ENCODE results near the gene CMTM5.

The CMTM5 gene

DNA sequence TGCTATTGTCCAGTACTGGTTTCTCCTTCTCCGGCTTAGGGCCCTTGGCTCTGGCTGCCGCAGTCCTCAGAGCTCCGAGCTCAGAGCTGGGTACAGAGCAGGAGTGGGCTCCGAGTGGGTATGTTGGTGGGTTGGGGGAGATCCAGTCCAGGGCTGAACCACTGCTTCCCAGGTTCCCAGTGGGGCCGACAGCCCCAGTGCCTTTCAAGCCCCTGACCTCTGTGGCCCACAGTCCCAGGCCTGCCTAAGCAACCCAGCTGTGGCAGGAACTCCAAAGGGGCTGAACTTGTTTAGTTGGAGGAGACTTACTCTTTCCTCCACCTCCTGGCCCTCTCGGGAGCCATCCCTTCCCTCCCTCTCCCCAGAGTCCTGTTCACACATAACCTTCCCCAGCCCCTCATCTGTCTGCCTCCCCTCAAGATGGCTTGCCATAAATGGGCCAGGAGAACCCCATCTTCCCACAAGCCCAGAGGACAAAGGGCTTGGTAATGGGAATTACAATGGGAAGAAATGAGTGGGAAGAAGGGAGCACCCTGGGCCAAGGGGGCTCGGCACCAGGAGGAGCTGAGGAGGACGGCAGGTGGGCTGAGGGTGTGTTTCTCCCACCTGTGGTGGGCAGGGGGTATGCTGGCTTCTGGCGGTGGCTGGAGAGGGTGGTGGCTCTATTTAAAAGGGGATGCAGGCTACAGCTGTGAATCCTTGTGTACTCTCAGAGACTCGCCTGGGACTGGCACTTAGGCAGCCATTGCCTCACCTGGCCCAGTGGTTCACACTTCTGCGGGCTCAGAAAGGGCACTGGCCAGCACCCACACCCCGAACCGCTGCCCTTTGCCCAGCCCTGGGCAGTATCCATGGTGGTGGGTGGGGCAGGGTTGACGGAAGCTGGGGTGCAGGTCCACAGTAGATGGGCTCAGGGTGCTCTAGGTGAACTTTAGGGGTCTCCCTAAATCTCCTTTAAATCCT lies 35.0 kb downstream of the CMTM5 start:
- TF ChIP-seq, protein P1, sequence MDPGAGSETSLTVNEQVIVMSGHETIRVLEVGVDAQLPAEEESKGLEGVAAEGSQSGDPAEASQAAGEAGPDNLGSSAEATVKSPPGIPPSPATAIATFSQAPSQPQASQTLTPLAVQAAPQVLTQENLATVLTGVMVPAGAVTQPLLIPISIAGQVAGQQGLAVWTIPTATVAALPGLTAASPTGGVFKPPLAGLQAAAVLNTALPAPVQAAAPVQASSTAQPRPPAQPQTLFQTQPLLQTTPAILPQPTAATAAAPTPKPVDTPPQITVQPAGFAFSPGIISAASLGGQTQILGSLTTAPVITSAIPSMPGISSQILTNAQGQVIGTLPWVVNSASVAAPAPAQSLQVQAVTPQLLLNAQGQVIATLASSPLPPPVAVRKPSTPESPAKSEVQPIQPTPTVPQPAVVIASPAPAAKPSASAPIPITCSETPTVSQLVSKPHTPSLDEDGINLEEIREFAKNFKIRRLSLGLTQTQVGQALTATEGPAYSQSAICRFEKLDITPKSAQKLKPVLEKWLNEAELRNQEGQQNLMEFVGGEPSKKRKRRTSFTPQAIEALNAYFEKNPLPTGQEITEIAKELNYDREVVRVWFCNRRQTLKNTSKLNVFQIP (CRISPR knock-in tag; IDR thresholded peaks at IDR 0.05; ENCODE audit: borderline replicate concordance, low read depth), result no peak
- TF ChIP-seq TOX (CRISPR knock-in tag; IDR thresholded peaks at IDR 0.05; ENCODE audit: borderline replicate concordance), result no peak
- TF ChIP-seq CSRNP3 (CRISPR knock-in tag; IDR thresholded peaks at IDR 0.05), result no peak
- no peak for TF ChIP-seq CREB5 (CRISPR knock-in tag; IDR thresholded peaks at IDR 0.05; ENCODE audit: low read depth)
- TF ChIP-seq ZNF565 (CRISPR knock-in tag; conservative IDR thresholded peaks at IDR 0.05; ENCODE audit: low read depth), result no peak
- TF ChIP-seq ESRRG (CRISPR knock-in tag; IDR thresholded peaks at IDR 0.05), result no peak
- TF ChIP-seq OSR1 (CRISPR knock-in tag; IDR thresholded peaks at IDR 0.05), result no peak
- TF ChIP-seq PPARA (CRISPR knock-in tag; IDR thresholded peaks at IDR 0.05; ENCODE audit: borderline replicate concordance), result no peak
- no peak for TF ChIP-seq ISL1 (CRISPR knock-in tag; IDR thresholded peaks at IDR 0.05)
- no peak for TF ChIP-seq ZC3H10 (CRISPR knock-in tag; IDR thresholded peaks at IDR 0.05)
- TF ChIP-seq GLIS3 (CRISPR knock-in tag; IDR thresholded peaks at IDR 0.05), result no peak
- no peak for ATAC-seq

DNA sequence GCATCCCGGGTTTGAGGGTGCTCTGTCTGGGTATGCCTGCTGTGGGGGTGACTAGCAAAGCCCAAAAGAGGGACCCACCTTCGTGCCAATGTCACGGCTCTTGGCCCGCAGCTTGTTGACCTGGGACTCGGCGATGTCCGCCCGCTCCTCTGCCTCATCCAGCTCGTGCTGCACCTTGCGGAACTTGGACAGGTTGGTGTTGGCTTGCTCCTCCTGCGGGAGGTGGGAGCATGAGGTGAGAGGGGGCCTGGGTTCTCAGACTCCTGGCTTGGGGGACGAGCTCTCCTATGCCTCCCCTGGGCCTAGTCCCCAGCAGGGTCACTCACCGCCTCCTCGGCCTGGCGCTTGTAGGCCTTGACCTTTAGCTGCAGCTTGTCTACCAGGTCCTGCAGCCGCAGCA lies 36.8 kb downstream of the CMTM5 start:
- ATAC-seq, result no peak
- no peak for TF ChIP-seq OSR1 (CRISPR knock-in tag; IDR thresholded peaks at IDR 0.05)
- no peak for TF ChIP-seq ZFP3 (CRISPR knock-in tag; IDR thresholded peaks at IDR 0.05)
- no peak for TF ChIP-seq GLIS3 (CRISPR knock-in tag; IDR thresholded peaks at IDR 0.05)
- TF ChIP-seq RARB (CRISPR knock-in tag; IDR thresholded peaks at IDR 0.05), result no peak
- TF ChIP-seq ZFP30 (CRISPR knock-in tag; IDR thresholded peaks at IDR 0.05), result no peak
- TF ChIP-seq, protein P1 (CRISPR knock-in tag; IDR thresholded peaks at IDR 0.05; ENCODE audit: borderline replicate concordance, low read depth), result no peak
- TF ChIP-seq CSRNP3 (CRISPR knock-in tag; IDR thresholded peaks at IDR 0.05), result no peak
- TF ChIP-seq ZNF565 (CRISPR knock-in tag; conservative IDR thresholded peaks at IDR 0.05; ENCODE audit: low read depth), result no peak
- TF ChIP-seq TOX (CRISPR knock-in tag; IDR thresholded peaks at IDR 0.05; ENCODE audit: borderline replicate concordance), result no peak
- TF ChIP-seq ZNF70 (CRISPR knock-in tag; IDR thresholded peaks at IDR 0.05), result no peak
- no peak for TF ChIP-seq ZNF8 (CRISPR knock-in tag; IDR thresholded peaks at IDR 0.05)
- TF ChIP-seq CSDC2 (CRISPR knock-in tag; IDR thresholded peaks at IDR 0.05), result no peak
- no peak for TF ChIP-seq SNAI2 (CRISPR knock-in tag; IDR thresholded peaks at IDR 0.05)
- TF ChIP-seq, protein P2, sequence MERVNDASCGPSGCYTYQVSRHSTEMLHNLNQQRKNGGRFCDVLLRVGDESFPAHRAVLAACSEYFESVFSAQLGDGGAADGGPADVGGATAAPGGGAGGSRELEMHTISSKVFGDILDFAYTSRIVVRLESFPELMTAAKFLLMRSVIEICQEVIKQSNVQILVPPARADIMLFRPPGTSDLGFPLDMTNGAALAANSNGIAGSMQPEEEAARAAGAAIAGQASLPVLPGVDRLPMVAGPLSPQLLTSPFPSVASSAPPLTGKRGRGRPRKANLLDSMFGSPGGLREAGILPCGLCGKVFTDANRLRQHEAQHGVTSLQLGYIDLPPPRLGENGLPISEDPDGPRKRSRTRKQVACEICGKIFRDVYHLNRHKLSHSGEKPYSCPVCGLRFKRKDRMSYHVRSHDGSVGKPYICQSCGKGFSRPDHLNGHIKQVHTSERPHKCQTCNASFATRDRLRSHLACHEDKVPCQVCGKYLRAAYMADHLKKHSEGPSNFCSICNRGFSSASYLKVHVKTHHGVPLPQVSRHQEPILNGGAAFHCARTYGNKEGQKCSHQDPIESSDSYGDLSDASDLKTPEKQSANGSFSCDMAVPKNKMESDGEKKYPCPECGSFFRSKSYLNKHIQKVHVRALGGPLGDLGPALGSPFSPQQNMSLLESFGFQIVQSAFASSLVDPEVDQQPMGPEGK (CRISPR knock-in tag; IDR thresholded peaks at IDR 0.05; ENCODE audit: borderline replicate concordance), result no peak
- no peak for TF ChIP-seq ZC3H10 (CRISPR knock-in tag; IDR thresholded peaks at IDR 0.05)
- TF ChIP-seq, protein P3, sequence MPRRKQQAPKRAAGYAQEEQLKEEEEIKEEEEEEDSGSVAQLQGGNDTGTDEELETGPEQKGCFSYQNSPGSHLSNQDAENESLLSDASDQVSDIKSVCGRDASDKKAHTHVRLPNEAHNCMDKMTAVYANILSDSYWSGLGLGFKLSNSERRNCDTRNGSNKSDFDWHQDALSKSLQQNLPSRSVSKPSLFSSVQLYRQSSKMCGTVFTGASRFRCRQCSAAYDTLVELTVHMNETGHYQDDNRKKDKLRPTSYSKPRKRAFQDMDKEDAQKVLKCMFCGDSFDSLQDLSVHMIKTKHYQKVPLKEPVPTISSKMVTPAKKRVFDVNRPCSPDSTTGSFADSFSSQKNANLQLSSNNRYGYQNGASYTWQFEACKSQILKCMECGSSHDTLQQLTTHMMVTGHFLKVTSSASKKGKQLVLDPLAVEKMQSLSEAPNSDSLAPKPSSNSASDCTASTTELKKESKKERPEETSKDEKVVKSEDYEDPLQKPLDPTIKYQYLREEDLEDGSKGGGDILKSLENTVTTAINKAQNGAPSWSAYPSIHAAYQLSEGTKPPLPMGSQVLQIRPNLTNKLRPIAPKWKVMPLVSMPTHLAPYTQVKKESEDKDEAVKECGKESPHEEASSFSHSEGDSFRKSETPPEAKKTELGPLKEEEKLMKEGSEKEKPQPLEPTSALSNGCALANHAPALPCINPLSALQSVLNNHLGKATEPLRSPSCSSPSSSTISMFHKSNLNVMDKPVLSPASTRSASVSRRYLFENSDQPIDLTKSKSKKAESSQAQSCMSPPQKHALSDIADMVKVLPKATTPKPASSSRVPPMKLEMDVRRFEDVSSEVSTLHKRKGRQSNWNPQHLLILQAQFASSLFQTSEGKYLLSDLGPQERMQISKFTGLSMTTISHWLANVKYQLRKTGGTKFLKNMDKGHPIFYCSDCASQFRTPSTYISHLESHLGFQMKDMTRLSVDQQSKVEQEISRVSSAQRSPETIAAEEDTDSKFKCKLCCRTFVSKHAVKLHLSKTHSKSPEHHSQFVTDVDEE (CRISPR knock-in tag; IDR thresholded peaks at IDR 0.05), result no peak
- no peak for TF ChIP-seq BACH2 (CRISPR knock-in tag; IDR thresholded peaks at IDR 0.05; ENCODE audit: borderline replicate concordance)
- TF ChIP-seq CREB5 (CRISPR knock-in tag; IDR thresholded peaks at IDR 0.05; ENCODE audit: low read depth), result no peak
- TF ChIP-seq ISL1 (CRISPR knock-in tag; IDR thresholded peaks at IDR 0.05), result no peak
